GM19372 (cell line): ENCODE results near the gene TENM3.

Experiments used
- ATAC-seq: cut with Tn5 transposase; IDR thresholded peaks from one replicate; pipeline ENCODE4 v1.9.1; 2021; ENCODE audit warnings: mild to moderate bottlenecking, low read depth, moderate library complexity; ENCODE audit not compliant: unreplicated experiment

TENM3 gene

GRCh38 chr4:182434720-182435119, 191.5 kb downstream of the TENM3 start:
- ATAC-seq: no peak

- ATAC-seq: no peak
Measured at GRCh38 chr4:182435401-182435800, 192.2 kb downstream of the TENM3 start.

- no peak for ATAC-seq
Measured at GRCh38 chr4:182443070-182443469, 199.9 kb downstream of the TENM3 start.

- ATAC-seq: no peak
Measured at GRCh38 chr4:182447767-182448280, 204.6 kb downstream of the TENM3 start.

GRCh38 chr4:182448281-182449151, 205.3 kb downstream of the TENM3 start:
- ATAC-seq: peak; percentile 96

- no peak for ATAC-seq
Measured at GRCh38 chr4:182449186-182449929, 206.2 kb downstream of the TENM3 start.

- no peak for ATAC-seq
Measured at GRCh38 chr4:182449930-182450439, 206.8 kb downstream of the TENM3 start.

GRCh38 chr4:182451441-182451840, 208.2 kb downstream of the TENM3 start:
- no peak for ATAC-seq

GRCh38 chr4:182453830-182454229, 210.6 kb downstream of the TENM3 start:
- ATAC-seq: no peak

- no peak for ATAC-seq
Measured at GRCh38 chr4:182454440-182455013, 211.3 kb downstream of the TENM3 start.

- ATAC-seq: no peak
Measured at GRCh38 chr4:182465114-182465513, 221.9 kb downstream of the TENM3 start.

GRCh38 chr4:182465979-182466378, 222.8 kb downstream of the TENM3 start:
- no peak for ATAC-seq

- no peak for ATAC-seq
Measured at GRCh38 chr4:182470215-182470614, 227.0 kb downstream of the TENM3 start.

- no peak for ATAC-seq
Measured at GRCh38 chr4:182475539-182475938, 232.3 kb downstream of the TENM3 start.

GRCh38 chr4:182478475-182478874, 235.3 kb downstream of the TENM3 start:
- peak; percentile 72 for ATAC-seq

GRCh38 chr4:182483685-182484084, 240.5 kb downstream of the TENM3 start:
- no peak for ATAC-seq

GRCh38 chr4:182486881-182487280, 243.7 kb downstream of the TENM3 start:
- no peak for ATAC-seq

GRCh38 chr4:182488896-182489295, 245.7 kb downstream of the TENM3 start:
- ATAC-seq: no peak

- ATAC-seq: no peak
Measured at GRCh38 chr4:182489607-182490006, 246.4 kb downstream of the TENM3 start.

GRCh38 chr4:182491719-182492118, 248.5 kb downstream of the TENM3 start:
- ATAC-seq: no peak

GRCh38 chr4:182492423-182492822, 249.2 kb downstream of the TENM3 start:
- peak; percentile 62 for ATAC-seq
